ENCODE results near the gene SLC15A3.

SLC15A3 gene

DNA sequence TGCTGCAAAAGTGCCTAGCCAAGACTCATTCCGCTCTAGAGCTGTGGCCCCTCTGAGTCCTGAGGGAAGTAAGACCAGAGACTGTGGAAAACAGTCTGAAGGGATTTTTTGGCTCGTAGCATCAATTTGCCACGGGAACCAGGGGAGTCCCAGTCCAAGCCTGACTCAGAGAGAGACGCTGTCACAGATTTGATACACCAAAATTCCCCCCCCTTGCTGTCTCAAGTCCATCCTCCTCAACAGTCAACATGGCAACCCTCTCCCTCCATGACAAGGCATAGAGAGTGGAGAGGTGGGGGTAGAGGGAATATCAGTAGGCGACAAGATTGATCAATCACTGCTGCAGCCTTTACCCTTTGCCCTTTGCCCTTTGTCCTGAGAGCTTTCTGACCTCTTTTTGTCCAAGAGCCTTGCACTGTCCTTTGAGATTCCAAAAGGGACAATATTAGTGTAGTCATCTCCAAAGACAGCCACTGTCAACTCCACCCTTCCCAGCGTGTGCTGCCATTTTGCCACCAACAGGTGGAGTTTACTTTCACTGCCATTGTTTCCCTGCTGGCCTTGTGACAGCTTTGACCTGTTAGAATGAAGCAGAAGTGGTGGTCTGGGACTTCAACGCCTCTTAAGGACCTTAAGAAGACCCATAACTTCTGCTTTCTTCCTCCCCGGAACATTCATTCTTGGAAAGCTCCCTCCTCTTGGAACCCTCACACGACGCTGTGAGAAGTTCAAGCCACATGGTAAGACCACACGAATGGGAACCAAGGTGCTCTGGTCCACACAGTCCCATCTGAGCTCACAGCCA, 7.3 kb downstream of the SLC15A3 start:
- FAIRE-seq = no peak

- FAIRE-seq = no peak
Observed at GRCh38 chr11:60942970-60943565, 8.9 kb downstream of the SLC15A3 start.

GRCh38 chr11:60942219-60942618, 9.8 kb downstream of the SLC15A3 start:
- FAIRE-seq = no peak

GRCh38 chr11:60941371-60942119, 10.4 kb downstream of the SLC15A3 start:
- no peak for FAIRE-seq

- no peak for FAIRE-seq
Observed at GRCh38 chr11:60939855-60940254, 12.1 kb downstream of the SLC15A3 start.

DNA sequence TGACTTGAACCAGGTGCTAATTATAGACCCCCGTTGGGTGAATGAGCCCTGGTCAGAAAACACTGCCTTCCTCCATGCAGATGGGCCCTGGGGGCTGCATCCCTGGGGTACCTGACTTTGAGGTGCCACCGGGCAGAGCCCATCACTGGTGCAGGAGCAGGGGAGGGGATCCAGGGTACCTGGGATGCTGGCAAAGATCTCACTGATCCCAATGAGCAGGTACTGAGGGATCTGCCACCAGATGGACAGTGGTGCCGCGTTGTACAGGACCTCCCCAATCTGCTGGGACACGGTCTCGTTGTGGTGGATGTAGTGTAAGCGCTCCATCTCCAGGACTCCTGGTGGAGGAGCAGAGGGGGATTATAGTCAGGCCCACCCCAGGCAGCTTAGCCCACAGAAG, 12.7 kb downstream of the SLC15A3 start:
- no peak for FAIRE-seq

GRCh38 chr11:60938500-60938899, 13.5 kb downstream of the SLC15A3 start:
- no peak for FAIRE-seq

DNA sequence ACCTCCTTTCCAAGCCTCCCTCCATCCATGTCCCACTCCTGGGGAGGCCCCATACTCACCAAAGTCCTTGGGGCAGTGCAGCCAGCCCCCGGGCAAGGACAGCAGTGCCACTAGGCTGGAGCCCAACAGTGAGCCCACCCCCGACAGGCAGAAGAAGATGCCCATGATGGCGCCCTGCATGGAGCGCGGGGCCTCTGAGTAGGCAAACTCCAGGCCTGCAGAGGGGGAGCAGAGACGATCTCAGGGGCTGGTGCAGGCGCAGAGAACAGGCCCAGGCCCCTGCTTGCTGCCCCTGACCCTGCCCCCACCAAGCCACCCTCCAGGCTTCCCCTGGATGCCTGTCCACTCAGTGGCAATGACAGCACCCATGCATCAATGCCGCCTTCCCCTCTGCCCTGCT, 14.2 kb downstream of the SLC15A3 start:
- no peak for FAIRE-seq

- no peak for FAIRE-seq
Observed at GRCh38 chr11:60937144-60937527, 14.8 kb downstream of the SLC15A3 start.

- no peak for FAIRE-seq
Observed at GRCh38 chr11:60936467-60937143, 15.4 kb downstream of the SLC15A3 start.

DNA sequence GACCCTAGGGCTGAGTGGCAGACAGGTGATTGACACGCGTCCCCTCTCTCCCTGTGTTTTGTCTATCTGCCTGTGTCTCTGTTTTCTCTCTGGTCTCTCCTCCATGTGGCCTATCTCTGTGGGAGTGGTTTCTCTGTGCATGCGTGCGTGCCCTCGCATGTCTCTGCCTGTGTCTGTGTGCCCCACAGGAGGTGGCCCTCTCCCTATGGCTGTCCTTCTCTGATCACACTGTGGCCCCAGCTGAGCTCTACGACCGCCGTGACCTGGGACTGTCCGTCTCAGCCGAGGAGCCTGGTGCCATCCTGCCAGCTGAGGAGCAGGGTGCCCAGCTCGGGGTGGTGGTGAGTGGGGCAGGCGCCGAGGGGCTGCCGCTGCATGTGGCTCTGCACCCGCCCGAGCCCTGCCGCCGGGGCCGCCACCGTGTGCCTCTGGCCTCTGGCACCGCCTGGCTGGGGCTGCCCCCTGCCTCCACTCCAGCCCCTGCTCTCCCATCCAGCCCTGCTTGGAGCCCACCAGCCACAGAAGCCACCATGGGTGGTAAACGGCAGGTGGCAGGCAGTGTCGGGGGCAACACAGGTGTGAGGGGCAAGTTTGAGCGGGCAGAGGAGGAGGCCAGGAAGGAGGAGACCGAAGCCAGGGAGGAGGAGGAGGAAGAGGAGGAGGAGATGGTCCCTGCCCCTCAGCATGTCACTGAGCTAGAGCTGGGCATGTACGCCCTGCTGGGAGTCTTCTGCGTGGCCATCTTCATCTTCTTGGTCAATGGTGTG, 16.1 kb downstream of the SLC15A3 start:
- no peak for FAIRE-seq

GRCh38 chr11:60934790-60935605, 17.0 kb downstream of the SLC15A3 start:
- FAIRE-seq = no peak

DNA sequence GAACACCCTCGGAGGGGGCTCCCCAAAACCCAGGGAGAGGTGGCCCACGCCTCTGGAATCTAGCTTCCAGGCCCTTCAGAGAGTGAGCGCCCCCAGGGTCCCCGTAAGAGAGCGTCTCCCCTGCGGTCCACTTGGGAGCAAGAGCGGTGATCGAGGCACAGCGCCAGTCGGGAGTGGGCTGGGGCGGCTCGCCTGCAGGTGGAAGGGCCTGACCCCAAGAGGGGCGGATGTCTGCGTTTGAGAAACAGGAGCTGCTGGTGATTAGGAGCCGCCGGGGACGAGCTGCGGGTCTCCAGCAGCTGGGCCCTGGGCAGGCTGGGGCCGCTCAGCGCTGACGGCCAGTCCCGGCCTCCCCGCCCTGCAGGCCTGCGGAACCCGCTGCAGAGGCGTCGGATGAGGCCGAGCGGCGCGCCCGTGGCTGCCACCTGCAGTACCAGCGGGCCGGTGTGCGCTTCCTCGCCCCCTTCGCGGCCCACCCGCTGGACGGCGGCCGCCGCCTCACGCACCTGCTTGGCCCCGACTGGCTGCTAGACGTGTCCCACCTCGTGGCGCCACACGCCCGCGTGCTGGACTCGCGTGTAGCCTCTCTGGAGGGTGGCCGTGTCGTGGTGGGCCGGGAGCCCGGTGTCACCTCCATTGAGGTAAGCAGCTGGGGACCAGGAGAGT, 17.7 kb downstream of the SLC15A3 start:
- no peak for FAIRE-seq

DNA sequence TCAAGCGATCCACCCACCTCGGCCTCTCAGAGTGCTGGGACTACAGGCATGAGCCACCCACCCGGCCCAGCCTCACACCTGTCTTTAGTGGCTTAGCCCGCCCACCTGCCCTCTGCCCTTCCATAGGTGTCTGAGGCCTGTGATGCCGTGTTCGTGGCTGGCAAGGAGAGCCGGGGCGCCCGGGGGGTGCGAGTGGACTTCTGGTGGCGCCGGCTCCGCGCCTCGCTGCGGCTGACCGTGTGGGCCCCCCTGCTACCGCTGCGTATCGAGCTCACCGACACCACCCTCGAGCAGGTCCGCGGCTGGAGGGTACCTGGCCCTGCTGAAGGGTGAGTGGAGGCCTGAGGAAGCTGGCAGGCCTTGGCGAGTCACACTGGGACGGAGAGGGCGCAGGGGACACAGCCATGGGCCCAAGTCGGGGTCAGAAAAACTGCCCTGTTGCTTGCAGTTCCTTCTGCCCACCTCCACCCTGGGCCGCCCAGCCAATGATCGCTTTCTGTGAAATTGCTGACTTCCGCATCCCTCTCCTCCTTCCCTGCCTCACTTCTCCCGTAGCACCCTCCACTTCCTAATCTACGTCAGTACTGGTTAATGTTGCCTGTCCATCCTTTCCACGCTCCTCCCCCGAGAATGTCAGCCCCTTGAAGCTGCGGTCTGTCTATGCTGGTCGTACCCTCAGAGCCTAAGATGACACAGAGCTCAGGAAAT, 18.4 kb downstream of the SLC15A3 start:
- FAIRE-seq = no peak

- FAIRE-seq = no peak
Observed at GRCh38 chr11:60932605-60933356, 19.2 kb downstream of the SLC15A3 start.

DNA sequence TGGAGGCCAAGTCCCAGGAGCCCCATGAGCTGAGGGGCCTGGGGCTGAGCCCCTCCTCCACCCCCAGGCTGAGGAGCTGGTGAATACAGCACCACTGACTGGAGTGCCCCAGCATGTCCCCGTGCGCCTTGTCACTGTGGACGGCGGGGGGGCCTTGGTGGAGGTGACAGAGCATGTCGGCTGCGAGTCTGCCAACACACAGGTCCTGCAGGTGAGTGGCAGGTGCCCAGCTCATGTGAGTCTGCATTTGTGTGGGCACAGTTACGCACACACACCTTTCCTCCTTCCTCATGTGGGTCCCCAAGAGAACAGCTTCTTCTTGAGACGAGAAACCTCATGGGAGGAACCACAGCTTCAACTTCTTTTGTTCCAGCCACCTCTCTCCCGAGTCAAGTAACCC, 20.1 kb downstream of the SLC15A3 start:
- no peak for FAIRE-seq

DNA sequence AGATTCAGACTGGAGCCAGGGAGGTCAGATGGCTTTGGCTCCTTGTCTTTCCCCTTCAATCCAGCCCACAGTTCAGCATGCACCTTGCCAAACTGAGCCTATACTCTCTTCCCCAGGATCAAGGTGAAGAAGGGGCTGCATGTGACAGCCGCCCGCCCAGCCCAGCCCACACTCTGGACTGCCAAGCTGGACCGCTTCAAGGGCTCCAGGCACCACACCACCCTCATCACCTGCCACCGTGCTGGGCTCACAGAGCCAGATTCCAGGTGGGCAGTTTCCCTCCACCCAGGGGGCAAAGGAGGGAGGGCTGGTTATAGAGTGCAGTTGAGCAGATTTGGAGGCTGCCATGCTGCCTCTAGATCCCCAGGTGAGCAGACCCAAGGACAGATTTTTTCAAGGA, 21.6 kb downstream of the SLC15A3 start:
- no peak for FAIRE-seq

- FAIRE-seq = no peak
Observed at GRCh38 chr11:60929764-60930163, 22.2 kb downstream of the SLC15A3 start.

- FAIRE-seq = no peak
Observed at GRCh38 chr11:60928563-60929001, 23.4 kb downstream of the SLC15A3 start.

- no peak for FAIRE-seq
Observed at GRCh38 chr11:60927600-60927999, 24.4 kb downstream of the SLC15A3 start.

Measured in G401.6 (cell line).